Fibroblast of lung (primary cell): ENCODE data around the gene HNF1B.

Source experiments
- CTCF ChIP-seq, 2 donors: IDR thresholded peaks in 1 of 2; conservative IDR thresholded peaks in 1 of 2; 1 replicate in 1 of 2; 2 replicates in 1 of 2; pipeline ENCODE4 v1.5.1; 2011 to 2012; ENCODE audit warnings: low read length in 2 of 2, control low read depth in 1 of 2, inconsistent platforms in 1 of 2, low read depth in 1 of 2, mild to moderate bottlenecking in 1 of 2
- EZH2 ChIP-seq: IDR thresholded peaks from 2 replicates; pipeline ENCODE4 v1.5.1; 2012; ENCODE audit warnings: low read length, control low read depth, mild to moderate bottlenecking; ENCODE audit errors: missing control alignments

DNA sequence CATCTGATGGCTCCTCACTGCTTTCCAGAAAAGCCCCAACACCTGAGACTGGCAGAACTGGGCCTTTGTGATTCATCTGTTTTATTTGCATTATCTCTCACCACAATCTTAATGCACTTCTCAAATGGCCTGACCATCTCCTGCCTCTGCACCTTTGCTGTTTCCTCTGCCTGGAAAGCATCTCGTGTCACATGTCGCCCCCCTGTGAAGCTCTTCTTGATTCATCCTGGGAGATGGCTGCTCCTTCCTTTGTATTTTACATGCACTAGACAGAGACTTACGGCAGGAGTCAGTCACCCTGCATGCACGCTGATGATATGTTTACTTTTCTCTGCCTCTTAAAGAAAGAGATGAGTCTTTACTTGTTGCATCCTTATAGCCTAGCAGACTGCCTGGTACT is 30.0 kb downstream of the HNF1B start:
- TF ChIP-seq CTCF (conservative IDR thresholded peaks at IDR 0.05 in 1 of 2, IDR thresholded peaks at IDR 0.05 in 1 of 2; ENCODE audit: low read depth in 1 of 2, low read length in 2 of 2) = no peak
- no peak for TF ChIP-seq EZH2
